Calu3 (cell line): ENCODE results near the gene PGBD1. TPM values are rescaled to one million over a fixed set of nuclear protein-coding genes. Genes with fewer than 3 reads are reported as not detected.

Experiments
- BruUV-seq: library from RNA; stranded (reverse); fragments of 400-500 nt; replicated peaks from 2 replicates; lab custom pipeline; 2021; lab: Mats Ljungman, UMichigan
- CTCF ChIA-PET: fragments of 300-600 bp; sonication (Branson Sonifier 250); formaldehyde crosslinking; loops from one replicate; lab custom pipeline; 2022; ENCODE audit warnings: antibody characterized with exemption; lab: Charles Lee
- DNase-seq: peaks from one replicate; pipeline ENCODE4 v3.0.0; 2022
- H3K27ac Mint-ChIP-seq: one replicate; pipeline ENCODE4 v1.8.0; 2022; ENCODE audit warnings: mixed read lengths; ENCODE audit not compliant: unreplicated experiment
- H3K27me3 Mint-ChIP-seq: one replicate; pipeline ENCODE4 v1.8.0; 2022; ENCODE audit warnings: mixed read lengths; ENCODE audit not compliant: unreplicated experiment
- H3K36me3 Mint-ChIP-seq: one replicate; pipeline ENCODE4 v1.8.0; 2022; ENCODE audit warnings: mild to moderate bottlenecking, moderate library complexity, mixed read lengths; ENCODE audit not compliant: insufficient read depth, unreplicated experiment
- H3K4me1 Mint-ChIP-seq: one replicate; pipeline ENCODE4 v1.8.0; 2022; ENCODE audit warnings: mild to moderate bottlenecking, low read depth, mixed read lengths; ENCODE audit not compliant: unreplicated experiment
- H3K4me3 Mint-ChIP-seq: one replicate; pipeline ENCODE4 v1.8.0; 2022; ENCODE audit warnings: mild to moderate bottlenecking, low read depth, moderate library complexity, mixed read lengths; ENCODE audit not compliant: unreplicated experiment
- H3K9me3 Mint-ChIP-seq: one replicate; pipeline ENCODE4 v1.8.0; 2022; ENCODE audit warnings: low read depth, mixed read lengths; ENCODE audit not compliant: unreplicated experiment
- CTCF ChIP-seq: fragments of 200-600 bp; IDR thresholded peaks from one replicate; pipeline ENCODE4 v1.8.0; 2022; ENCODE audit warnings: antibody characterized with exemption; ENCODE audit not compliant: unreplicated experiment
- intact Hi-C: fragments of 100-400 bp; cut with micrococcal nuclease; formaldehyde crosslinking; loops from one replicate; pipeline ENCODE4 v1.10.0; 2022; ENCODE audit not compliant: unreplicated experiment
- total RNA-seq: library from RNA; stranded (reverse); gene quantifications from 2 replicates; pipeline ENCODE4 v1.2.3, GENCODE V29; 2022

PGBD1 gene
- total RNA-seq, 1 experiment from 2014 or later: 4.9 TPM

- Mint-ChIP-seq H3K36me3 (no peaks in the 10 kb centered on the region), H3K9me3 (peaks cover 28% of the 10 kb centered on the region), H3K27ac (no peak overlapping the region), H3K27me3 (no peaks in the 10 kb centered on the region), H3K4me1 (no peaks in the 10 kb centered on the region), H3K4me3 (no peak overlapping the region)
- DNase-seq: no peak
- TF ChIP-seq CTCF: no peak
- CTCF ChIA-PET: no interaction called here
- intact Hi-C loops: no loop called here
- BruUV-seq: no TSS peak
Measured at GRCh38 chr6:28323813-28324424, 42.5 kb downstream of the PGBD1 start.

DNA sequence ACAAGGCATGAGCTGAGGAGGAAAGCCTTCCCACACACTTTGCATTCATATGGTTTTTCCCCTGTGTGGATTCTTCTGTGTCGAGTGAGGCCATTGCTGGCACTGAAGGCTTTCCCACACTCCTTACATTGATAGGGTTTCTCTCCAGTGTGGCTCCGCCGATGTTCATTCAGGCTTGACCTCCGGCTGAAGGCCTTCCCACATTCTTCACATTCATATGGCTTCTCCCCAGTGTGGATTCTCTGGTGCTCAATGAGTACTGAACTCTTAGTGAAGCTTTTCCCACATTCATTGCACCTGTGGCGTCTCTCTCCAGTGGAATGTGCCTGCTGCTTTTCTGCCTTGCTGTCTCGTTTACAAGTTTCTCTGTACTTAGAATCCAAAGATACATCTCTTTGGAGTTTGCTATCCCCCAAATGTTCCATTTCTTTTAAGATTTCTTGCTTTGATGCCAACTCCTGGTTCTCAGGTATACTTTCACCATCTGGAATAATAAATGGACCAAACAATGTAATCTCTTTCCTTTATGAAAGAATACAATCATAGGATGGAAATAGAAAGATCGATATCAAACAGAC, 45.1 kb downstream of the PGBD1 start:
- H3K27ac Mint-ChIP-seq: no peak overlapping the region
- intact Hi-C loops: no loop called here
- DNase-seq: no peak
- H3K9me3 Mint-ChIP-seq: peaks cover 33% of the 10 kb centered on the region
- BruUV-seq: no TSS peak
- no peak for TF ChIP-seq CTCF
- CTCF ChIA-PET: no interaction called here
- H3K4me1 Mint-ChIP-seq: no peaks in the 10 kb centered on the region
- no peaks in the 10 kb centered on the region for H3K27me3 Mint-ChIP-seq
- no peak overlapping the region for H3K4me3 Mint-ChIP-seq
- no peaks in the 10 kb centered on the region for H3K36me3 Mint-ChIP-seq

- H3K27ac Mint-ChIP-seq: no peak overlapping the region
- no peaks in the 10 kb centered on the region for H3K27me3 Mint-ChIP-seq
- H3K9me3 Mint-ChIP-seq: peaks cover 22% of the 10 kb centered on the region
- peaks cover 9% of the 10 kb centered on the region for H3K4me1 Mint-ChIP-seq
- no TSS peak for BruUV-seq
- no peak for TF ChIP-seq CTCF
- intact Hi-C loops: no loop called here
- no peak for DNase-seq
- no peaks in the 10 kb centered on the region for H3K36me3 Mint-ChIP-seq
- CTCF ChIA-PET: no interaction called here
- no peak overlapping the region for H3K4me3 Mint-ChIP-seq
Measured at GRCh38 chr6:28330041-28330440, 48.7 kb downstream of the PGBD1 start.

- H3K4me1 Mint-ChIP-seq: peaks cover 9% of the 10 kb centered on the region
- intact Hi-C loops: no loop called here
- no peaks in the 10 kb centered on the region for H3K27me3 Mint-ChIP-seq
- CTCF ChIA-PET: no interaction called here
- H3K9me3 Mint-ChIP-seq: peaks cover 10% of the 10 kb centered on the region
- H3K36me3 Mint-ChIP-seq: no peaks in the 10 kb centered on the region
- no peak for DNase-seq
- H3K27ac Mint-ChIP-seq: no peak overlapping the region
- TF ChIP-seq CTCF: no peak
- no peak overlapping the region for H3K4me3 Mint-ChIP-seq
- TSS peak; percentile 0 for BruUV-seq
Measured at GRCh38 chr6:28333047-28333446, 51.7 kb downstream of the PGBD1 start.
